Neural cell (in vitro differentiated cells): ENCODE measurements around the gene RPS27L.

Experiments used
- EP300 ChIP-seq: fragments of 450-650 bp; conservative IDR thresholded peaks from 2 replicates; pipeline ENCODE4 v1.6.1; 2014; ENCODE audit warnings: antibody characterized with exemption, mild to moderate bottlenecking, moderate library complexity; ENCODE audit not compliant: poor library complexity, severe bottlenecking
- EZH2 ChIP-seq: fragments of 200-600, 300-800 bp; shearing (Covaris generic), sonication (generic); IDR thresholded peaks from 2 replicates; pipeline ENCODE4 v1.6.1; 2014; ENCODE audit warnings: antibody characterized with exemption, low read length, borderline replicate concordance, mild to moderate bottlenecking; ENCODE audit not compliant: insufficient read depth, poor library complexity, severe bottlenecking
- MXI1 ChIP-seq: fragments of 450-650 bp; conservative IDR thresholded peaks from 2 replicates; pipeline ENCODE4 v1.6.1; 2014; ENCODE audit warnings: antibody characterized with exemption, mild to moderate bottlenecking; ENCODE audit not compliant: poor library complexity, severe bottlenecking
- POLR2AphosphoS5 ChIP-seq: IDR thresholded peaks from 2 replicates; pipeline ENCODE4 v1.6.1; 2012
- RAD21 ChIP-seq: fragments of 450-650 bp; conservative IDR thresholded peaks from 2 replicates; pipeline ENCODE4 v1.6.1; 2014; ENCODE audit warnings: antibody characterized with exemption, mild to moderate bottlenecking, moderate library complexity
- REST ChIP-seq: IDR thresholded peaks from 2 replicates; pipeline ENCODE4 v1.6.1; 2012; ENCODE audit warnings: borderline replicate concordance
- SMC3 ChIP-seq: fragments of 450-650 bp; conservative IDR thresholded peaks from 2 replicates; pipeline ENCODE4 v1.6.1; 2014; ENCODE audit warnings: antibody characterized with exemption, mild to moderate bottlenecking, moderate library complexity; ENCODE audit not compliant: poor library complexity
- TAF1 ChIP-seq: IDR thresholded peaks from 2 replicates; pipeline ENCODE4 v1.6.1; 2012; ENCODE audit warnings: low read depth
- TF ChIP-seq, protein P1 (sequence below): fragments of 450-650 bp; IDR thresholded peaks from 2 replicates; pipeline ENCODE4 v1.5.1; 2014; ENCODE audit warnings: antibody characterized with exemption, mild to moderate bottlenecking, moderate library complexity; ENCODE audit not compliant: poor library complexity, severe bottlenecking

DNA sequence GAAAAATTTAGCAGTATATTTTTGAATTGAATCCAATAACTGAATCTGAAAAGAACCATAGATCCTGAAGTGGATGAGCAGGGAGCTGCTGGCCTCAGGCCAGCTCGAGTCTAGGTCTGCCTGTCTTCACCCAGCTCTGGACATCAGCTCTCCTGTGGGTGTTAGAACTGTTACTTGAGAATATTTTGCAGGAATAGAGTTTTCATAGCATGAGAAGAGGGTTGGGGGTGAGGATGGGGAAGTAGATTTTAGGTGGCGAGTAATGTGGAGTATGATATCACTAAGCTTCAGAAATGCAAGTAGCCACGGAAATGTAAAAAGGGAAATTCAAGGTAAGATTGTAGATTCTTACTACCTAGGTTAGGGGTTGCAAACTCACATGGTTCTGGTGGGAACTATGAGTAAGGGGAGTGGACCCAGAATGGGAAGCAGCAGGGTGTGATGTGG is 38.3 kb upstream of the RPS27L start:
- TF ChIP-seq, protein P1, sequence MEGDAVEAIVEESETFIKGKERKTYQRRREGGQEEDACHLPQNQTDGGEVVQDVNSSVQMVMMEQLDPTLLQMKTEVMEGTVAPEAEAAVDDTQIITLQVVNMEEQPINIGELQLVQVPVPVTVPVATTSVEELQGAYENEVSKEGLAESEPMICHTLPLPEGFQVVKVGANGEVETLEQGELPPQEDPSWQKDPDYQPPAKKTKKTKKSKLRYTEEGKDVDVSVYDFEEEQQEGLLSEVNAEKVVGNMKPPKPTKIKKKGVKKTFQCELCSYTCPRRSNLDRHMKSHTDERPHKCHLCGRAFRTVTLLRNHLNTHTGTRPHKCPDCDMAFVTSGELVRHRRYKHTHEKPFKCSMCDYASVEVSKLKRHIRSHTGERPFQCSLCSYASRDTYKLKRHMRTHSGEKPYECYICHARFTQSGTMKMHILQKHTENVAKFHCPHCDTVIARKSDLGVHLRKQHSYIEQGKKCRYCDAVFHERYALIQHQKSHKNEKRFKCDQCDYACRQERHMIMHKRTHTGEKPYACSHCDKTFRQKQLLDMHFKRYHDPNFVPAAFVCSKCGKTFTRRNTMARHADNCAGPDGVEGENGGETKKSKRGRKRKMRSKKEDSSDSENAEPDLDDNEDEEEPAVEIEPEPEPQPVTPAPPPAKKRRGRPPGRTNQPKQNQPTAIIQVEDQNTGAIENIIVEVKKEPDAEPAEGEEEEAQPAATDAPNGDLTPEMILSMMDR: no peak
- TF ChIP-seq TAF1 (no peak), REST (no peak), EZH2 (no peak), RAD21 (no peak), POLR2AphosphoS5 (no peak), SMC3 (no peak), EP300 (no peak), MXI1 (no peak)
